HepG2 (cell line): ENCODE measurements around the gene BAHCC1. TPM values are rescaled to one million over a fixed set of nuclear protein-coding genes. Genes with fewer than 3 reads are reported as not detected.

ENCODE experiments used
- ARHGAP35 ChIP-seq: sonication (generic); formaldehyde crosslinking; IDR thresholded peaks from 2 replicates; pipeline ENCODE4 v1.9.0; 2022; ENCODE audit warnings: mild to moderate bottlenecking, inconsistent platforms, moderate library complexity, missing genetic modification reagents, borderline replicate concordance
- ARID4A ChIP-seq: sonication (generic); formaldehyde crosslinking; IDR thresholded peaks from 2 replicates; pipeline ENCODE4 v1.5.0; 2020; ENCODE audit warnings: mild to moderate bottlenecking, missing genetic modification reagents, borderline replicate concordance
- BCL3 ChIP-seq: sonication (generic); formaldehyde crosslinking; IDR thresholded peaks from 2 replicates; pipeline ENCODE4 v1.5.1; 2020; ENCODE audit warnings: mild to moderate bottlenecking, missing genetic modification reagents, moderate library complexity
- DNMT3B ChIP-seq: conservative IDR thresholded peaks from 2 replicates; pipeline ENCODE4 v1.6.1; 2016; ENCODE audit warnings: missing biosample characterization, control low read depth
- ERF ChIP-seq: IDR thresholded peaks from 2 replicates; pipeline ENCODE4 v1.6.1; 2018; ENCODE audit warnings: missing biosample characterization, missing genetic modification reagents
- HNRNPK ChIP-seq: fragments of 200-400 bp; formaldehyde crosslinking; IDR thresholded peaks from 2 replicates; pipeline ENCODE4 v1.6.1; 2018; ENCODE audit warnings: low read length, low read depth, moderate library complexity, mild to moderate bottlenecking; ENCODE audit not compliant: poor library complexity, severe bottlenecking
- MBD4 ChIP-seq: IDR thresholded peaks from 2 replicates; pipeline ENCODE4 v1.6.1; 2012; ENCODE audit warnings: low read length, inconsistent platforms, borderline replicate concordance
- RARG ChIP-seq: sonication (generic); formaldehyde crosslinking; IDR thresholded peaks from 2 replicates; pipeline ENCODE4 v1.4.0; 2020; ENCODE audit warnings: low read depth, mild to moderate bottlenecking, missing genetic modification reagents
- SNAPC2 ChIP-seq: sonication (generic); formaldehyde crosslinking; IDR thresholded peaks from 2 replicates; pipeline ENCODE4 v1.8.1; 2022; ENCODE audit warnings: mild to moderate bottlenecking, missing genetic modification reagents
- SRSF1 ChIP-seq: fragments of 200-400 bp; formaldehyde crosslinking; optimal IDR thresholded peaks from 2 replicates; pipeline ENCODE3; 2017; ENCODE audit warnings: mild to moderate bottlenecking, low read depth, low read length, moderate library complexity
- ZNF234 ChIP-seq: sonication (generic); formaldehyde crosslinking; conservative IDR thresholded peaks from 2 replicates; pipeline ENCODE4 v1.5.1; 2020; ENCODE audit warnings: mild to moderate bottlenecking, missing genetic modification reagents
- ZNF253 ChIP-seq: sonication (generic); formaldehyde crosslinking; IDR thresholded peaks from 2 replicates; pipeline ENCODE4 v1.8.0; 2022; ENCODE audit warnings: mild to moderate bottlenecking, missing genetic modification reagents, borderline replicate concordance
- ZNF331 ChIP-seq: sonication (generic); formaldehyde crosslinking; IDR thresholded peaks from 2 replicates; pipeline ENCODE4 v1.4.0; 2020; ENCODE audit warnings: missing genetic modification reagents
- ZNF563 ChIP-seq: sonication (generic); formaldehyde crosslinking; IDR thresholded peaks from 2 replicates; pipeline ENCODE4 v1.8.0; 2022; ENCODE audit warnings: mild to moderate bottlenecking, moderate library complexity, missing genetic modification reagents
- ZNF614 ChIP-seq: IDR thresholded peaks from 2 replicates; pipeline ENCODE4 v1.6.1; 2018; ENCODE audit warnings: missing biosample characterization, missing genetic modification reagents, inconsistent platforms, borderline replicate concordance
- ZNF687 ChIP-seq: sonication (generic); formaldehyde crosslinking; IDR thresholded peaks from 2 replicates; pipeline ENCODE4 v1.5.1; 2020; ENCODE audit warnings: mild to moderate bottlenecking, missing genetic modification reagents, moderate library complexity
- ZSCAN21 ChIP-seq: sonication (generic); formaldehyde crosslinking; IDR thresholded peaks from 2 replicates; pipeline ENCODE4 v1.8.0; 2022; ENCODE audit warnings: mild to moderate bottlenecking, missing genetic modification reagents, moderate library complexity, borderline replicate concordance
- polyA plus RNA-seq, 8 experiments: library from polyadenylated mRNA; depleted of rRNA in 3 of 8; stranded (reverse) in 7 of 8; unstranded in 1 of 8; fragments of >200 nt; fragmentation: Illumina TruSeq in 4 of 8; extraction: Trizol in 4 of 8; gene quantifications; 2 replicates each; pipeline versions ENCODE4 v1.2.1 to v1.2.3, GENCODE V29; 2011 to 2016; ENCODE audit warnings: low read depth in 4 of 8, missing spikeins in 1 of 8, mixed read lengths in 1 of 8; ENCODE audit not compliant: insufficient read depth in 1 of 8
- total RNA-seq, 5 experiments: library from RNA; depleted of rRNA; stranded (reverse); fragments of >200 nt; fragmentation: Illumina TruSeq; extraction: Trizol; gene quantifications; 2 replicates each; pipeline ENCODE4 v1.2.3, GENCODE V29; 2016; ENCODE audit warnings: low read depth in 1 of 5

Gene BAHCC1
- total and polyA plus RNA-seq, 2 of the 13 experiments (the other 11 are each of a cell fraction or from before 2014, with no cell fraction given) = 1.4 to 1.7 TPM

- TF ChIP-seq ZNF687 = peak; percentile 44; the same call in 1 of the 2 replicates
- TF ChIP-seq SNAPC2 (CRISPR knock-in tag) = 0 out of 2 replicates have a peak, but pooled peaks have one; percentile 15
- no peak for TF ChIP-seq ZNF234 (CRISPR knock-in tag)
- no peak for TF ChIP-seq ZNF253 (CRISPR knock-in tag)
- TF ChIP-seq ARID4A = peak; percentile 32; the same call in 1 of the 2 replicates
- no peak for TF ChIP-seq DNMT3B (CRISPR knock-in tag)
- no peak for TF ChIP-seq RARG (CRISPR knock-in tag)
- TF ChIP-seq ZNF331 (CRISPR knock-in tag) = no peak
- TF ChIP-seq ARHGAP35 (CRISPR knock-in tag) = no peak
- TF ChIP-seq SRSF1 = peak; percentile 37
- no peak for TF ChIP-seq MBD4
- no peak for TF ChIP-seq ZSCAN21
- TF ChIP-seq ERF (CRISPR knock-in tag) = no peak
- TF ChIP-seq ZNF614 (CRISPR knock-in tag) = no peak
- no peak for TF ChIP-seq HNRNPK
- TF ChIP-seq BCL3 (CRISPR knock-in tag) = peak; percentile 65; the same call in 1 of the 2 replicates
- no peak for TF ChIP-seq ZNF563 (CRISPR knock-in tag)
Observed at GRCh38 chr17:81387100-81388090, 7.9 kb upstream of the BAHCC1 start (continued).
